Memory B cell (primary cell): Measurements from ENCODE around the gene ACOXL.
"Not testable (repeated sequence)": the region's sequence is repeated elsewhere in the genome, so short reads cannot be mapped to it uniquely, and the experiment has no call there.

Experiments
- ATAC-seq: fragments of 150-1000 bp; cut with Tn5 transposase; 2 replicates; pipeline ENCODE4 v1.10.0; 2021; ENCODE audit warnings: low read depth, mild to moderate bottlenecking, moderate library complexity
- DNase-seq, 2 donors: peaks; one replicate each; pipeline ENCODE4 v3.0.0; 2022; ENCODE audit warnings: low spot score in 2 of 2
- H3K27ac Mint-ChIP-seq: one replicate; pipeline ENCODE4 v1.8.0; 2022; ENCODE audit warnings: mild to moderate bottlenecking, moderate library complexity, mixed read lengths
- H3K27me3 Mint-ChIP-seq: one replicate; pipeline ENCODE4 v1.8.0; 2022; ENCODE audit warnings: mixed read lengths
- H3K36me3 Mint-ChIP-seq: one replicate; pipeline ENCODE4 v1.8.0; 2022; ENCODE audit warnings: mild to moderate bottlenecking, mixed read lengths
- H3K4me1 Mint-ChIP-seq: one replicate; pipeline ENCODE4 v1.8.0; 2022; ENCODE audit warnings: mixed read lengths
- H3K4me3 Mint-ChIP-seq: one replicate; pipeline ENCODE4 v1.8.0; 2022; ENCODE audit warnings: mild to moderate bottlenecking, moderate library complexity, mixed read lengths
- H3K9me3 Mint-ChIP-seq: one replicate; pipeline ENCODE4 v1.8.0; 2022; ENCODE audit warnings: mixed read lengths

The ACOXL gene

DNA sequence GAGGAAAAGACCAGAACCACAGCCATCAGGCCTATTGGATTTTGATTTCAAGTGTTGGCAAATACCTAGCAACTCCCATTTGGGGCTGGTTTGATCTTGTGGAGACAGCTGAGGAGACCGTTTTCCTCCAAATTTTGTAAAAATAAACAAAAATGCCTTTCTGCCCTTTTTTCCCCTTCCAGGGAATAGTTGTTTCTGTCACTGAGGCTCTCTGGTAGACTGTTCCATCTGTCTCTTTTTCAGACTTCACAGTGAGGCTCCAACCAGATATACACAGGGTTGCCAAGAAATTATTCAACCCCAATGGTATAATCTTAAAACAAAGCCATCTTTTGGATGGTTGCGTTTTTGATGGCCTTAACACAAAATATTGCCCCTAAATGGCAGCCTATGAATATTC lies 115.7 kb downstream of the ACOXL start:
- no peaks in the 10 kb centered on the region for H3K9me3 Mint-ChIP-seq
- H3K27me3 Mint-ChIP-seq = peaks cover 2% of the 10 kb centered on the region
- peaks cover 9% of the 10 kb centered on the region for H3K4me1 Mint-ChIP-seq
- no peak for ATAC-seq
- H3K4me3 Mint-ChIP-seq = no peak overlapping the region
- DNase-seq = no peak
- no peak overlapping the region for H3K27ac Mint-ChIP-seq
- H3K36me3 Mint-ChIP-seq = no peaks in the 10 kb centered on the region

GRCh38 chr2:110848519-110849030 lies 116.2 kb downstream of the ACOXL start:
- Mint-ChIP-seq H3K27me3 (peaks cover 2% of the 10 kb centered on the region), H3K4me1 (peaks cover 9% of the 10 kb centered on the region), H3K9me3 (no peaks in the 10 kb centered on the region), H3K36me3 (no peaks in the 10 kb centered on the region), H3K4me3 (no peak overlapping the region), H3K27ac (no peak overlapping the region)
- ATAC-seq = no peak
- DNase-seq = no peak

GRCh38 chr2:110851531-110851930 lies 119.2 kb downstream of the ACOXL start:
- DNase-seq (no peak), ATAC-seq (no peak)
- H3K4me1 Mint-ChIP-seq = peaks cover 16% of the 10 kb centered on the region
- no peak overlapping the region for H3K27ac Mint-ChIP-seq
- no peak overlapping the region for H3K4me3 Mint-ChIP-seq
- H3K36me3 Mint-ChIP-seq = no peaks in the 10 kb centered on the region
- no peaks in the 10 kb centered on the region for H3K9me3 Mint-ChIP-seq
- H3K27me3 Mint-ChIP-seq = no peaks in the 10 kb centered on the region

GRCh38 chr2:110852051-110852450 lies 119.7 kb downstream of the ACOXL start:
- no peak for DNase-seq
- H3K27me3 Mint-ChIP-seq = no peaks in the 10 kb centered on the region
- H3K9me3 Mint-ChIP-seq = no peaks in the 10 kb centered on the region
- no peak overlapping the region for H3K4me3 Mint-ChIP-seq
- H3K4me1 Mint-ChIP-seq = peaks cover 13% of the 10 kb centered on the region
- H3K27ac Mint-ChIP-seq = no peak overlapping the region
- H3K36me3 Mint-ChIP-seq = no peaks in the 10 kb centered on the region
- ATAC-seq = no peak

DNA sequence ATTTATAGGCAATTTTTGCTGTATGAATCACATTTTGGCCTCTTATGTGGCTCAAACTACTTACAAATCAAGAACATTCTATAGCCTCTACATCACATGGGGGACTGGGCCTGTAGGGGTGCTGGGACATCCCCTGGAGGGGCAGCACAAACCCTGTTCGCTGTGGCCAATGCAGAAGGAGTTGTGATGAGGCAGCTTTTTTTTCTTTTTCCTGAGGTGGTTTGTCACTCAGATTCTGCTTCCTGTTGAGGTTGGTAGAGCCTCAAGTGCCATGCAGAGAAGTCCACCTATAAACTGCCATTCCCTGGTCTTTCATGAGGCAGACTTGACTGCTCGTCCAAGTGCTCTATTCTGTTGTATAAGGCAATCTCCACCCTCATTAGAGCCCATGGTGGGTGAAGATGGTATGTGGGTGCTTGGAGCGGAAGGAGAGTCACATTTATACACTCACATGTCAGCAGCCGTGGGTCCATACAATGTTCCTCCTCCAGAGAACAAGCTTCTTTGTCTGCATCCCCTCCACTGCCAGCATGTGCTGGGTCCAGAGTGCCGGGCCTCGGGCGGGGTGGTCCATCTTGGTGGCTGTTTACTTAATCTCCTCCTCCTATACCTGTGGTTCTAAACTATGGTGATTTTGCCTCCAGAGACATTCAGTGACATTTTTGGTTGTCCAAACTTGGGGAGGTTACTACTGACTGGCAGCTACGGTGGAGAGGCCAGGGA lies 120.3 kb downstream of the ACOXL start:
- ATAC-seq (no peak), DNase-seq (no peak)
- no peak overlapping the region for H3K4me3 Mint-ChIP-seq
- H3K4me1 Mint-ChIP-seq = peaks cover 10% of the 10 kb centered on the region
- no peak overlapping the region for H3K27ac Mint-ChIP-seq
- no peaks in the 10 kb centered on the region for H3K27me3 Mint-ChIP-seq
- H3K9me3 Mint-ChIP-seq = no peaks in the 10 kb centered on the region
- no peaks in the 10 kb centered on the region for H3K36me3 Mint-ChIP-seq

DNA sequence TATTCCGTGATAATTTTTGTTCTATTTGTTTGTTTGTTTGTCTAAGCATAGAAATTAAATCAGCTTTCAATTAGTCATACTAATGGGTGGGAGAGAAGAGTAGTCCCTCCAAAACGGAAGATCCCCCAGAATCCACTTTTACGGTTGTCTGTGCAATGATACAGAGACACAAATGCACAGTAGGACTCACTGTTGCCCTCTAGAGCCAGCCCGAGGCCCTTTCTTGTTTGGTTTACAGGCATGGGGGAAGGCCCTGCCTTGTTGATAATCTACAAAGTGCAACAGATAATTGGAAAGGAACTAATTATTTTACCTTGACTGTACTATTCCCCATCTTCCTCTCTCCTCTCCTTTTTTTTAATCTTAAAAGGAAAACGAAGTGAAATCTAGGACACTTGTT lies 121.1 kb downstream of the ACOXL start:
- no peaks in the 10 kb centered on the region for H3K27me3 Mint-ChIP-seq
- no peaks in the 10 kb centered on the region for H3K9me3 Mint-ChIP-seq
- peaks cover 15% of the 10 kb centered on the region for H3K4me1 Mint-ChIP-seq
- ATAC-seq (peak; percentile 34), DNase-seq (no peak)
- H3K27ac Mint-ChIP-seq = peak overlapping the region; percentile 64
- no peaks in the 10 kb centered on the region for H3K36me3 Mint-ChIP-seq
- H3K4me3 Mint-ChIP-seq = no peak overlapping the region

- Mint-ChIP-seq H3K9me3 (no peaks in the 10 kb centered on the region), H3K4me3 (no peak overlapping the region), H3K36me3 (no peaks in the 10 kb centered on the region), H3K27ac (peak overlapping the region; percentile 64), H3K4me1 (peaks cover 18% of the 10 kb centered on the region), H3K27me3 (no peaks in the 10 kb centered on the region)
- DNase-seq (no peak), ATAC-seq (no peak)
Observed at GRCh38 chr2:110853948-110854347, 121.6 kb downstream of the ACOXL start.

- no peak overlapping the region for H3K4me3 Mint-ChIP-seq
- no peaks in the 10 kb centered on the region for H3K9me3 Mint-ChIP-seq
- DNase-seq (no peak), ATAC-seq (no peak)
- no peak overlapping the region for H3K27ac Mint-ChIP-seq
- peaks cover 2% of the 10 kb centered on the region for H3K27me3 Mint-ChIP-seq
- H3K36me3 Mint-ChIP-seq = no peaks in the 10 kb centered on the region
- peaks cover 23% of the 10 kb centered on the region for H3K4me1 Mint-ChIP-seq
Observed at GRCh38 chr2:110854355-110855081, 122.1 kb downstream of the ACOXL start.

DNA sequence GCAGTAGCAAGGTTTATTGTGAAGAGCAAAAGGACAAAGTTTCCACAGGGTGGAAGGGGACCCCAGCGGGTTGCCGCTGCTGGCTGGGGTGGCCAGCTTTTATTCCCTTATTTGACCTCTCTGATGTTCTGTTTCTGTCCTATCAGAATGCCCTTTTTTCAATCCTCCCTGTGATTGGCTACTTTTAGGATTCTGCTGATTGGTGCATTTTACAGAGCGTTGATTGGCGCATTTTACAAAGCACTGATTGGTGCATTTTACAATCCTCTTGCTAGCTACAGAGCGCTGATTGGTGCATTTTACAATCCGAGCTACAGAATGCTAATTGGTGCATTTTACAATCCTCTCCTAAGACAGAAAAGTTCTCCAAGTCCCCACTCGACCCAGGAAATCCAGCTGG lies 123.5 kb downstream of the ACOXL start:
- H3K9me3 Mint-ChIP-seq, H3K27me3 Mint-ChIP-seq, ATAC-seq, H3K27ac Mint-ChIP-seq, H3K4me3 Mint-ChIP-seq, DNase-seq, H3K36me3 Mint-ChIP-seq: not testable (repeated sequence)
- peaks cover 25% of the 10 kb centered on the region for H3K4me1 Mint-ChIP-seq

DNA sequence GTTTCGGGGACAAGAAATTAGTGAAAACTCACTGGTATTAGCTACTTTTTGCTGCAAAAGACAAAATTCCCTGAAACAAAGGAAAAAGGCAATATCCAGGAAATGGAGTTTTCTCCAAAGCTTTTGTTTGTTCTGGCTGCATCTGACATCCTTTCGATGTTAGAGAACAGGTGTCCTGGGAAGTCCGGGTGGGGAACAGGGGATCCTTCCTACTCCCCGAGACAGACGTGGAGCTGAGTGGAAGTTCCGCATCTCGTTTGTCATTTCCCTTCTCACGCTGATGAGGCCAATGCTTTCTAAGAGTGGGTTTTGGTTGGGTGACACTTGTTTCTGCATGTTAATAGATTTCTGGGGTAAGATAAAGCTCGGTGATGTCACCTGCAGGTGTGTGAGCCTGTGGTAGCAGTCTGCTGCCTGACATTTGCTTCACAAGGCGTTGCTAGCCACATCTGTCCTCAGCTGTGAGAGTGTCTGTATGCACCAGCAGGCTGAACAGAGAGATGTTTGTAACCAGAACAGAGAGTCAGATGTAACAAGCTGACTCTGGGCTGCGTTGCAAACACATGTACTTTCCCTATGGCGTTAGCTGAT lies 125.9 kb downstream of the ACOXL start:
- Mint-ChIP-seq H3K27ac (peak overlapping the region; percentile 32), H3K4me3 (peak overlapping the region; percentile 58), H3K9me3 (no peaks in the 10 kb centered on the region), H3K36me3 (no peaks in the 10 kb centered on the region), H3K4me1 (peaks cover 25% of the 10 kb centered on the region), H3K27me3 (peaks cover 6% of the 10 kb centered on the region)
- ATAC-seq (peak; percentile 87), DNase-seq (peak in 1 of 2 donors; percentile 44)

GRCh38 chr2:110858993-110859701 lies 126.8 kb downstream of the ACOXL start:
- H3K27me3 Mint-ChIP-seq = peaks cover 6% of the 10 kb centered on the region
- peaks cover 24% of the 10 kb centered on the region for H3K4me1 Mint-ChIP-seq

DNA sequence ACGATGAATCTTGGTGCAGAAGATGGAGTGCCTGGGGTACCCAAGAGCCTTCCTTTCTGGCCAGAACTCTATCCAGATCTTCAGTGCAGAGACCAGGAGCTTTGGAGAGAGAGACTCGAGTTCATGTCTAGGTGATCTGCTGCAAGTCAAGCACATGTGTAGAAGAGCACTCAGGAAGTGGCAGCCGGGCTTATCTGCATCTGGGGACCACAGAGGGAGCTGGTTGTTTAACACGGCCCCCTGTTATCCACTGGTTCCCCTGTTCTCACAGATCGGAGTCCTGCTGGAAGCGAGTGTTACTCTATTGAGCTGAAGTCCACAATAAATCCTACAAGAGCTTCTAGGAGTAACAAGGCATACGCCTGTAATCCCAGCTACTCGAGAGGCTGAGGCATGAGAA lies 128.3 kb downstream of the ACOXL start:
- Mint-ChIP-seq H3K27me3 (peaks cover 7% of the 10 kb centered on the region), H3K27ac (no peak overlapping the region), H3K36me3 (no peaks in the 10 kb centered on the region), H3K9me3 (no peaks in the 10 kb centered on the region), H3K4me3 (no peak overlapping the region), H3K4me1 (peaks cover 24% of the 10 kb centered on the region)
- DNase-seq = no peak
- no peak for ATAC-seq

More at GRCh38 chr2:110858993-110859701, 126.8 kb downstream of the ACOXL start:
- Mint-ChIP-seq H3K36me3 (no peaks in the 10 kb centered on the region), H3K9me3 (no peaks in the 10 kb centered on the region), H3K4me3 (peak overlapping the region; percentile 35), H3K27ac (peak overlapping the region; percentile 32)
- DNase-seq = no peak
- ATAC-seq = peak; percentile 3

GRCh38 chr2:110861616-110862260 lies 129.4 kb downstream of the ACOXL start:
- no peak for DNase-seq
- H3K36me3 Mint-ChIP-seq = no peaks in the 10 kb centered on the region
- no peak for ATAC-seq
- no peak overlapping the region for H3K4me3 Mint-ChIP-seq
- H3K4me1 Mint-ChIP-seq = peaks cover 30% of the 10 kb centered on the region
- H3K9me3 Mint-ChIP-seq = no peaks in the 10 kb centered on the region
- H3K27ac Mint-ChIP-seq = no peak overlapping the region
- H3K27me3 Mint-ChIP-seq = peaks cover 13% of the 10 kb centered on the region
